Trophoblast cell (in vitro differentiated cells and primary cell): Measurements from ENCODE around the gene ZNF423.

ENCODE experiments used
- DNase-seq, 2 donors: peaks; one replicate each; pipeline ENCODE4 v3.0.0-alpha.2; 2016
- H2AFZ ChIP-seq: 2 replicates; pipeline ENCODE4 v1.6.1; 2013; ENCODE audit warnings: low read length, moderate library complexity, mild to moderate bottlenecking; ENCODE audit not compliant: insufficient read depth, poor library complexity
- H2AK5ac ChIP-seq: 2 replicates; pipeline ENCODE4 v1.6.1; 2013; ENCODE audit warnings: mild to moderate bottlenecking, low read length
- H2BK120ac ChIP-seq: 2 replicates; pipeline ENCODE4 v1.6.1; 2013; ENCODE audit warnings: low read length, mild to moderate bottlenecking, moderate library complexity; ENCODE audit not compliant: insufficient read depth, poor library complexity
- H2BK12ac ChIP-seq: 2 replicates; pipeline ENCODE4 v1.6.1; 2013; ENCODE audit warnings: mild to moderate bottlenecking, low read length, moderate library complexity
- H2BK5ac ChIP-seq: 2 replicates; pipeline ENCODE4 v1.6.1; 2013; ENCODE audit warnings: low read length, low read depth, moderate library complexity, mild to moderate bottlenecking; ENCODE audit not compliant: poor library complexity
- H3K14ac ChIP-seq: 2 replicates; pipeline ENCODE4 v1.6.1; 2013; ENCODE audit warnings: mild to moderate bottlenecking, low read length
- H3K18ac ChIP-seq: 2 replicates; pipeline ENCODE4 v1.6.1; 2013; ENCODE audit warnings: mild to moderate bottlenecking, low read length
- H3K23ac ChIP-seq: 2 replicates; pipeline ENCODE4 v1.6.1; 2013; ENCODE audit warnings: low read length
- H3K27ac ChIP-seq: 2 replicates; pipeline ENCODE4 v1.5.1; 2013; ENCODE audit warnings: low read depth, mild to moderate bottlenecking, inconsistent platforms, low read length, moderate library complexity
- H3K27me3 ChIP-seq: 2 replicates; pipeline ENCODE4 v1.6.1; 2013; ENCODE audit warnings: inconsistent platforms, mild to moderate bottlenecking, low read length, moderate library complexity; ENCODE audit not compliant: insufficient read depth
- H3K36me3 ChIP-seq, 2 experiments: 1 replicate in 1 of 2; 2 replicates in 1 of 2; pipeline ENCODE4 v1.6.1; 2013; ENCODE audit warnings: low read length in 2 of 2, mild to moderate bottlenecking in 2 of 2, moderate library complexity in 1 of 2; ENCODE audit not compliant: insufficient read depth in 2 of 2, control insufficient read depth in 1 of 2
- H3K4ac ChIP-seq: 2 replicates; pipeline ENCODE4 v1.6.1; 2013; ENCODE audit warnings: low read depth, mild to moderate bottlenecking, low read length, moderate library complexity
- H3K4me1 ChIP-seq, 2 experiments: 1 replicate in 1 of 2; 2 replicates in 1 of 2; pipeline ENCODE4 v1.6.1; 2013; ENCODE audit warnings: low read length in 2 of 2, mild to moderate bottlenecking in 2 of 2, moderate library complexity in 1 of 2; ENCODE audit not compliant: insufficient read depth in 2 of 2, control insufficient read depth in 1 of 2
- H3K4me2 ChIP-seq: 2 replicates; pipeline ENCODE4 v1.6.1; 2013; ENCODE audit warnings: inconsistent platforms, mild to moderate bottlenecking, low read length, moderate library complexity
- H3K4me3 ChIP-seq: 2 replicates; pipeline ENCODE4 v1.5.1; 2013; ENCODE audit warnings: mild to moderate bottlenecking, low read depth, low read length, inconsistent platforms
- H3K79me1 ChIP-seq: one replicate; pipeline ENCODE4 v1.6.1; 2013; ENCODE audit warnings: low read length
- H3K79me2 ChIP-seq: 2 replicates; pipeline ENCODE4 v1.6.1; 2013; ENCODE audit warnings: low read length, mild to moderate bottlenecking; ENCODE audit not compliant: control insufficient read depth, insufficient read depth, poor library complexity
- H3K9ac ChIP-seq: 2 replicates; pipeline ENCODE4 v1.6.1; 2013; ENCODE audit warnings: mild to moderate bottlenecking, low read length
- H3K9me3 ChIP-seq: 2 replicates; pipeline ENCODE4 v1.6.1; 2013; ENCODE audit warnings: low read depth, mild to moderate bottlenecking, control low read depth, inconsistent platforms, low read length; ENCODE audit not compliant: insufficient read depth
- H4K12ac ChIP-seq: 2 replicates; pipeline ENCODE4 v1.6.1; 2013; ENCODE audit warnings: low read depth, mild to moderate bottlenecking, low read length, moderate library complexity
- H4K8ac ChIP-seq: 2 replicates; pipeline ENCODE4 v1.6.1; 2013; ENCODE audit warnings: low read depth, mild to moderate bottlenecking, low read length, moderate library complexity
- H4K91ac ChIP-seq: one replicate; pipeline ENCODE4 v1.6.1; 2013; ENCODE audit warnings: low read depth, mild to moderate bottlenecking, low read length, moderate library complexity
- WGBS: extraction: QIAGEN DNeasy Blood & Tissue Kit; methylation state at CpG from one replicate; pipeline ENCODE4 v1.1.7; 2013; ENCODE audit warnings: missing lambda C conversion rate; ENCODE audit not compliant: insufficient read length, insufficient coverage; ENCODE audit errors: extremely low coverage; 5-methylcytosine and 5-hydroxymethylcytosine counted together

ZNF423 gene

DNA sequence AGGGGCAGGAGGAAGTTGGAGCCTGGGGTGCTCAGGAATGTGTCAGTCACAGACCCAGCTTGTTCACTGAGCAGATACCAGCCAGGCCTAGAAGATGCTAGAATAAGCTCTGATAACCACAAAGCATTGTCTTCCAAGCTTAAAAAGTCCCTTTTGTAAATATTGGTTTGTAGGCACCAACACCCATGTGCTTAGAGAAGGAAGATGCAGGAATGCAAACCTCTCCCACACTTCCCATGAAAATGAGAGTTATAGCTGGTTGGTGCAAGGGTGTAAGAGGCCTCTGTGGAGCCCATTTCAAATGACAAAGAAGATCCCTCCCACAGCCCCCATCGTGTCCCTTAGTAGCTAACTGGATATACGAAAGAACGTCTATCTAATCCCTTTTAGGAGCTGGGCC is 272.0 kb downstream of the ZNF423 start:
- Histone ChIP-seq H3K27me3 (no peaks in the 10 kb centered on the region), H4K91ac (no peak overlapping the region), H3K4me2 (no peak overlapping the region), H2BK12ac (no peak overlapping the region), H3K36me3 (no peaks in the 10 kb centered on the region), H2BK120ac (no peak overlapping the region), H3K23ac (no peak overlapping the region), H2AK5ac (no peak overlapping the region), H3K79me2 (no peaks in the 10 kb centered on the region), H3K9me3 (no peaks in the 10 kb centered on the region), H4K12ac (no peak overlapping the region), H3K4me3 (no peak overlapping the region), H3K9ac (no peak overlapping the region), H3K18ac (no peak overlapping the region), H3K14ac (no peak overlapping the region), H4K8ac (no peak overlapping the region), H3K27ac (no peak overlapping the region), H2BK5ac (no peak overlapping the region), H3K4ac (no peak overlapping the region), H2AFZ (no peak overlapping the region), H3K79me1 (no peaks in the 10 kb centered on the region), H3K4me1 (peaks cover 0 to 1% of the 10 kb centered on the region in 2 experiments)
- WGBS, result no CpG with 5 or more reads among the region's 3 CpGs
- DNase-seq, result no peak

- no peak overlapping the region for H3K23ac ChIP-seq
- no peak overlapping the region for H2BK120ac ChIP-seq
- H2AFZ ChIP-seq, result no peak overlapping the region
- H3K4me1 ChIP-seq, result no peaks in the 10 kb centered on the region
- no peak overlapping the region for H3K18ac ChIP-seq
- no peak overlapping the region for H3K27ac ChIP-seq
- H3K4ac ChIP-seq, result no peak overlapping the region
- H4K8ac ChIP-seq, result no peak overlapping the region
- H3K14ac ChIP-seq, result no peak overlapping the region
- H4K91ac ChIP-seq, result no peak overlapping the region
- H4K12ac ChIP-seq, result no peak overlapping the region
- no peak overlapping the region for H2BK12ac ChIP-seq
- H3K4me3 ChIP-seq, result no peak overlapping the region
- H3K4me2 ChIP-seq, result no peak overlapping the region
- DNase-seq, result no peak
- H3K79me1 ChIP-seq, result no peaks in the 10 kb centered on the region
- no peaks in the 10 kb centered on the region for H3K27me3 ChIP-seq
- no peak overlapping the region for H3K9ac ChIP-seq
- WGBS, result no CpG with 5 or more reads among the region's 13 CpGs
- no peaks in the 10 kb centered on the region for H3K9me3 ChIP-seq
- no peak overlapping the region for H2BK5ac ChIP-seq
- H2AK5ac ChIP-seq, result no peak overlapping the region
- no peaks in the 10 kb centered on the region for H3K79me2 ChIP-seq
- peaks cover 0 to 3% of the 10 kb centered on the region in 2 experiments for H3K36me3 ChIP-seq
These were observed 274.1 kb downstream of the ZNF423 start for GRCh38 chr16:49581630-49582298.

DNA sequence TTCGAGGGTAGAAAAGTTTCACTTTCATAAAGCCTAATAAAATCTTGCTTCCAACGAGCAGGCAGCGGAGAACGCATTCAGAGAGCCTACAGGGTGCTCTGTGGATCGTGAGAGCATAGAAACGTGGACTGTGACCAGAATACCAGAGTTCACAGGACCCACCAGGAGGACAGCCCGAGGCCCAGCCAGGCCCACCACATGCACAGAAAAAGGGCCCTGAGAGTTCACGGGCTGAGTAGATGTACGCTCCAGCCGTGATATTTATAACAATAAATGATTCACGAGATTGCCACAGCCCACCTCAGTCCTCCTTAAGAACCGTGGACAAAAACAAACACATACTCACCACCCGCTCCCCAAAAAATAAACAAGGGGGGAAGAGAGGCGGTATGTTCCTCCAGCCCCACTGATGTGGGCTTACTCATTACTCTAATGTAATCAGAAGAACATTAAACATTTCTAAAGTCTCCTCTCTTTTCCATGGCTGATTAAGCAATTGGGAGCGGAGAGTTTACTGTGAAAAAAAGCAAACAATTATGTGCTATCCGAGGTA is 275.1 kb downstream of the ZNF423 start:
- Histone ChIP-seq H3K4me2 (no peak overlapping the region), H3K4ac (no peak overlapping the region), H3K27ac (no peak overlapping the region), H3K4me3 (no peak overlapping the region), H3K79me2 (no peaks in the 10 kb centered on the region), H4K8ac (no peak overlapping the region), H3K27me3 (no peaks in the 10 kb centered on the region), H3K79me1 (no peaks in the 10 kb centered on the region), H2BK12ac (no peak overlapping the region), H3K14ac (no peak overlapping the region), H2AFZ (no peak overlapping the region), H4K91ac (no peak overlapping the region), H2AK5ac (no peak overlapping the region), H3K36me3 (peaks cover 0 to 3% of the 10 kb centered on the region in 2 experiments), H3K4me1 (no peaks in the 10 kb centered on the region), H3K23ac (no peak overlapping the region), H3K9ac (no peak overlapping the region), H4K12ac (no peak overlapping the region), H2BK5ac (no peak overlapping the region), H3K18ac (no peak overlapping the region), H3K9me3 (no peaks in the 10 kb centered on the region), H2BK120ac (no peak overlapping the region)
- DNase-seq, result no peak
- WGBS, result no CpG with 5 or more reads among the region's 16 CpGs

- no peak overlapping the region for H3K4me3 ChIP-seq
- H3K9me3 ChIP-seq, result no peaks in the 10 kb centered on the region
- no peak overlapping the region for H2BK12ac ChIP-seq
- H2BK5ac ChIP-seq, result no peak overlapping the region
- no peak overlapping the region for H2AK5ac ChIP-seq
- no peak overlapping the region for H3K14ac ChIP-seq
- H2BK120ac ChIP-seq, result no peak overlapping the region
- H3K4me1 ChIP-seq, result no peaks in the 10 kb centered on the region
- no CpG with 5 or more reads among the region's 12 CpGs for WGBS
- H4K91ac ChIP-seq, result no peak overlapping the region
- no peak overlapping the region for H2AFZ ChIP-seq
- H3K79me2 ChIP-seq, result no peaks in the 10 kb centered on the region
- no peak overlapping the region for H4K8ac ChIP-seq
- H3K27ac ChIP-seq, result no peak overlapping the region
- H3K4ac ChIP-seq, result no peak overlapping the region
- H3K18ac ChIP-seq, result no peak overlapping the region
- H3K9ac ChIP-seq, result no peak overlapping the region
- no peaks in the 10 kb centered on the region for H3K27me3 ChIP-seq
- no peak overlapping the region for H4K12ac ChIP-seq
- H3K23ac ChIP-seq, result no peak overlapping the region
- H3K4me2 ChIP-seq, result no peak overlapping the region
- DNase-seq, result no peak
- peaks cover 0 to 3% of the 10 kb centered on the region in 2 experiments for H3K36me3 ChIP-seq
- H3K79me1 ChIP-seq, result no peaks in the 10 kb centered on the region
These were observed 277.4 kb downstream of the ZNF423 start for GRCh38 chr16:49578435-49579024.
